ENCODE measurements around the gene MAML3.

Gene MAML3

GRCh38 chr4:139966383-139966782, 187.6 kb downstream of the MAML3 start:
- Histone ChIP-seq H3K36me3 (replicated peaks; ENCODE audit: low read depth, low read length) (no peaks in the 10 kb centered on the region), H3K27ac (ENCODE audit: low read length) (no peak overlapping the region), H2AFZ (ENCODE audit: low read depth, low read length) (no peak overlapping the region), H3K79me2 (ENCODE audit: low read length) (no peaks in the 10 kb centered on the region), H4K20me1 (ENCODE audit: insufficient read depth, low read length) (no peaks in the 10 kb centered on the region), H3K9me3 (ENCODE audit: insufficient read depth, low read length) (no peaks in the 10 kb centered on the region), H3K4me3 (ENCODE audit: low read length) (no peak overlapping the region), H3K27me3 (ENCODE audit: low read depth, low read length) (0 out of 2 replicates have a peak, but pooled peaks cover 7% of the 10 kb centered on the region), H3K9ac (ENCODE audit: low read length) (no peak overlapping the region), H3K4me1 (ENCODE audit: low read length) (no peaks in the 10 kb centered on the region), H3K4me2 (ENCODE audit: low read length) (no peak overlapping the region)
- TF ChIP-seq CTCF (IDR thresholded peaks at IDR 0.05; ENCODE audit: low read depth, low read length), result no peak
- TF ChIP-seq EZH2phosphoT487 (IDR thresholded peaks at IDR 0.05; ENCODE audit: low read depth), result no peak

GRCh38 chr4:139965789-139966188, 188.2 kb downstream of the MAML3 start:
- peaks cover 11% of the 10 kb centered on the region; the same call in 1 of the 2 replicates for H3K27me3 ChIP-seq (ENCODE audit: low read depth, low read length)
- H3K36me3 ChIP-seq (replicated peaks; ENCODE audit: low read depth, low read length), result no peaks in the 10 kb centered on the region
- H3K9me3 ChIP-seq (ENCODE audit: insufficient read depth, low read length), result no peaks in the 10 kb centered on the region
- no peak overlapping the region for H3K27ac ChIP-seq (ENCODE audit: low read length)
- H3K79me2 ChIP-seq (ENCODE audit: low read length), result no peaks in the 10 kb centered on the region
- H3K4me3 ChIP-seq (ENCODE audit: low read length), result no peak overlapping the region
- no peak overlapping the region for H3K4me2 ChIP-seq (ENCODE audit: low read length)
- H3K9ac ChIP-seq (ENCODE audit: low read length), result no peak overlapping the region
- H4K20me1 ChIP-seq (ENCODE audit: insufficient read depth, low read length), result no peaks in the 10 kb centered on the region
- no peak for TF ChIP-seq EZH2phosphoT487 (IDR thresholded peaks at IDR 0.05; ENCODE audit: low read depth)
- no peak for TF ChIP-seq CTCF (IDR thresholded peaks at IDR 0.05; ENCODE audit: low read depth, low read length)
- no peaks in the 10 kb centered on the region for H3K4me1 ChIP-seq (ENCODE audit: low read length)
- no peak overlapping the region for H2AFZ ChIP-seq (ENCODE audit: low read depth, low read length)

GRCh38 chr4:139963708-139964107, 190.3 kb downstream of the MAML3 start:
- no peak for TF ChIP-seq EZH2phosphoT487 (IDR thresholded peaks at IDR 0.05; ENCODE audit: low read depth)
- TF ChIP-seq CTCF (IDR thresholded peaks at IDR 0.05; ENCODE audit: low read depth, low read length), result no peak
- Histone ChIP-seq H4K20me1 (ENCODE audit: insufficient read depth, low read length) (no peaks in the 10 kb centered on the region), H3K36me3 (replicated peaks; ENCODE audit: low read depth, low read length) (no peaks in the 10 kb centered on the region), H3K79me2 (ENCODE audit: low read length) (no peaks in the 10 kb centered on the region), H3K9me3 (ENCODE audit: insufficient read depth, low read length) (no peaks in the 10 kb centered on the region), H3K4me3 (ENCODE audit: low read length) (no peak overlapping the region), H3K27me3 (ENCODE audit: low read depth, low read length) (peaks cover 30% of the 10 kb centered on the region), H3K4me2 (ENCODE audit: low read length) (no peak overlapping the region), H3K27ac (ENCODE audit: low read length) (no peak overlapping the region), H3K9ac (ENCODE audit: low read length) (no peak overlapping the region), H3K4me1 (ENCODE audit: low read length) (no peaks in the 10 kb centered on the region), H2AFZ (ENCODE audit: low read depth, low read length) (no peak overlapping the region)

GRCh38 chr4:139962130-139962684, 191.8 kb downstream of the MAML3 start:
- TF ChIP-seq EZH2phosphoT487 (IDR thresholded peaks at IDR 0.05; ENCODE audit: low read depth) (no peak), CTCF (IDR thresholded peaks at IDR 0.05; ENCODE audit: low read depth, low read length) (no peak)
- Histone ChIP-seq H3K4me1 (ENCODE audit: low read length) (no peaks in the 10 kb centered on the region), H3K9ac (ENCODE audit: low read length) (no peak overlapping the region), H4K20me1 (ENCODE audit: insufficient read depth, low read length) (no peaks in the 10 kb centered on the region), H3K4me3 (ENCODE audit: low read length) (no peak overlapping the region), H2AFZ (ENCODE audit: low read depth, low read length) (no peak overlapping the region), H3K9me3 (ENCODE audit: insufficient read depth, low read length) (no peaks in the 10 kb centered on the region), H3K79me2 (ENCODE audit: low read length) (no peaks in the 10 kb centered on the region), H3K27ac (ENCODE audit: low read length) (no peak overlapping the region), H3K36me3 (replicated peaks; ENCODE audit: low read depth, low read length) (no peaks in the 10 kb centered on the region), H3K27me3 (ENCODE audit: low read depth, low read length) (peaks cover 41% of the 10 kb centered on the region), H3K4me2 (ENCODE audit: low read length) (no peak overlapping the region)
